A549 (cell line): ENCODE measurements around the gene KRTAP4-12.
"Not testable (repeated sequence)": the region's sequence is repeated elsewhere in the genome, so short reads cannot be mapped to it uniquely, and the experiment has no call there.

Experiments used
- EHMT2 ChIP-seq: fragments of 200-600 bp; sonication (generic); IDR thresholded peaks from 2 replicates; pipeline ENCODE4 v1.6.1; 2016; ENCODE audit warnings: antibody characterized with exemption, low read depth, mild to moderate bottlenecking, moderate library complexity
- EP300 ChIP-seq, 2 experiments: fragments of >200 bp; sonication (Bioruptor Twin); formaldehyde crosslinking; IDR thresholded peaks; 2 replicates in 1 of 2; 3 replicates in 1 of 2; pipeline ENCODE4 v1.6.1; 2016 to 2017
- HOXA7 ChIP-seq: fragments of 250-450 bp; sonication (Bioruptor Pico); IDR thresholded peaks from 2 replicates; pipeline ENCODE4 v1.5.0; 2020; ENCODE audit warnings: mild to moderate bottlenecking, moderate library complexity
- MAZ ChIP-seq: fragments of 150-350 bp; IDR thresholded peaks from 2 replicates; pipeline ENCODE4 v1.6.1; 2014; ENCODE audit warnings: antibody characterized with exemption, low read depth, low read length, borderline replicate concordance
- POLR2A ChIP-seq: IDR thresholded peaks from 2 replicates; pipeline ENCODE4 v1.6.1; 2012; ENCODE audit warnings: mild to moderate bottlenecking, low read length
- RAD21 ChIP-seq, 2 experiments: fragments of >200 bp in 1 of 2; sonication (Bioruptor Twin) in 1 of 2; formaldehyde crosslinking in 1 of 2; IDR thresholded peaks in 1 of 2; conservative IDR thresholded peaks in 1 of 2; 2 replicates in 1 of 2; 3 replicates in 1 of 2; pipeline ENCODE4 v1.6.1; 2012 to 2018; ENCODE audit warnings: inconsistent platforms in 1 of 2
- ZFP36 ChIP-seq: fragments of 450-650 bp; IDR thresholded peaks from 2 replicates; pipeline ENCODE4 v1.6.1; 2014; ENCODE audit warnings: borderline replicate concordance; ENCODE audit not compliant: partially characterized antibody
- ZNF302 ChIP-seq: fragments of 250-450 bp; sonication (Bioruptor Pico); IDR thresholded peaks from 2 replicates; pipeline ENCODE4 v1.9.0; 2021; ENCODE audit warnings: inconsistent platforms, mild to moderate bottlenecking, moderate library complexity
- TF ChIP-seq, protein P1 (sequence below): fragments of 200-600 bp; sonication (generic); IDR thresholded peaks from 2 replicates; pipeline ENCODE4 v1.6.1; 2016; ENCODE audit warnings: antibody characterized with exemption, mild to moderate bottlenecking, moderate library complexity
- TF ChIP-seq, protein P2 (sequence below): fragments of >200 bp; sonication (Bioruptor Twin); formaldehyde crosslinking; IDR thresholded peaks from 3 replicates; pipeline ENCODE4 v1.5.1; 2016
- TF ChIP-seq, protein P3 (sequence below): fragments of 150-350 bp; IDR thresholded peaks from 2 replicates; pipeline ENCODE4 v1.6.1; 2014; ENCODE audit warnings: low read depth, mild to moderate bottlenecking, low read length
- TF ChIP-seq, protein P4 (sequence below): IDR thresholded peaks from 2 replicates; pipeline ENCODE4 v1.6.1; 2012

DNA sequence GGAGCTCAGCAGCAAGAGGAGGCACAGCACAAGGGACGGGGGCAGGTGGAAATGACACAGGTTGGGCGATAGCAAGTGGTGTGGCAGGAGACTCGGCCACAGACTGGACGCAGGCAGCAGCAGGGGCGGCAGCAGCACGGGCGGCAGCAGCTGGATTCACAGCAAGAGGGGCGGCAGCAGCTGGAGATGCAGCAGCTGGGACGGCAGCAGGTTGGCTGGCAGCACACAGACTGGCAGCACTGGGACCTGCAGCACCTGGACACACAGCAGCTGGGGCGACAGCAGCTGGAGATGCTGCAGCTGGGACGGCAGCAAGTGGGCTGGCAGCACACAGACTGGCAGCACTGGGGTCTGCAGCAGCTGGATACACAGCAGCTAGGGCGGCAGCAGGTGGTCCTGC is 15.9 kb upstream of the KRTAP4-12 start:
- TF ChIP-seq, protein P1, sequence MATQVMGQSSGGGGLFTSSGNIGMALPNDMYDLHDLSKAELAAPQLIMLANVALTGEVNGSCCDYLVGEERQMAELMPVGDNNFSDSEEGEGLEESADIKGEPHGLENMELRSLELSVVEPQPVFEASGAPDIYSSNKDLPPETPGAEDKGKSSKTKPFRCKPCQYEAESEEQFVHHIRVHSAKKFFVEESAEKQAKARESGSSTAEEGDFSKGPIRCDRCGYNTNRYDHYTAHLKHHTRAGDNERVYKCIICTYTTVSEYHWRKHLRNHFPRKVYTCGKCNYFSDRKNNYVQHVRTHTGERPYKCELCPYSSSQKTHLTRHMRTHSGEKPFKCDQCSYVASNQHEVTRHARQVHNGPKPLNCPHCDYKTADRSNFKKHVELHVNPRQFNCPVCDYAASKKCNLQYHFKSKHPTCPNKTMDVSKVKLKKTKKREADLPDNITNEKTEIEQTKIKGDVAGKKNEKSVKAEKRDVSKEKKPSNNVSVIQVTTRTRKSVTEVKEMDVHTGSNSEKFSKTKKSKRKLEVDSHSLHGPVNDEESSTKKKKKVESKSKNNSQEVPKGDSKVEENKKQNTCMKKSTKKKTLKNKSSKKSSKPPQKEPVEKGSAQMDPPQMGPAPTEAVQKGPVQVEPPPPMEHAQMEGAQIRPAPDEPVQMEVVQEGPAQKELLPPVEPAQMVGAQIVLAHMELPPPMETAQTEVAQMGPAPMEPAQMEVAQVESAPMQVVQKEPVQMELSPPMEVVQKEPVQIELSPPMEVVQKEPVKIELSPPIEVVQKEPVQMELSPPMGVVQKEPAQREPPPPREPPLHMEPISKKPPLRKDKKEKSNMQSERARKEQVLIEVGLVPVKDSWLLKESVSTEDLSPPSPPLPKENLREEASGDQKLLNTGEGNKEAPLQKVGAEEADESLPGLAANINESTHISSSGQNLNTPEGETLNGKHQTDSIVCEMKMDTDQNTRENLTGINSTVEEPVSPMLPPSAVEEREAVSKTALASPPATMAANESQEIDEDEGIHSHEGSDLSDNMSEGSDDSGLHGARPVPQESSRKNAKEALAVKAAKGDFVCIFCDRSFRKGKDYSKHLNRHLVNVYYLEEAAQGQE, result not testable (repeated sequence)
- TF ChIP-seq MAZ; ZNF302 (CRISPR knock-in tag); POLR2A; EP300 (IDR thresholded peaks at IDR 0.05); EHMT2; ZFP36; HOXA7 (CRISPR knock-in tag); RAD21 (conservative IDR thresholded peaks at IDR 0.05 in 1 of 2, IDR thresholded peaks at IDR 0.05 in 1 of 2): not testable (repeated sequence)
- TF ChIP-seq, protein P2, sequence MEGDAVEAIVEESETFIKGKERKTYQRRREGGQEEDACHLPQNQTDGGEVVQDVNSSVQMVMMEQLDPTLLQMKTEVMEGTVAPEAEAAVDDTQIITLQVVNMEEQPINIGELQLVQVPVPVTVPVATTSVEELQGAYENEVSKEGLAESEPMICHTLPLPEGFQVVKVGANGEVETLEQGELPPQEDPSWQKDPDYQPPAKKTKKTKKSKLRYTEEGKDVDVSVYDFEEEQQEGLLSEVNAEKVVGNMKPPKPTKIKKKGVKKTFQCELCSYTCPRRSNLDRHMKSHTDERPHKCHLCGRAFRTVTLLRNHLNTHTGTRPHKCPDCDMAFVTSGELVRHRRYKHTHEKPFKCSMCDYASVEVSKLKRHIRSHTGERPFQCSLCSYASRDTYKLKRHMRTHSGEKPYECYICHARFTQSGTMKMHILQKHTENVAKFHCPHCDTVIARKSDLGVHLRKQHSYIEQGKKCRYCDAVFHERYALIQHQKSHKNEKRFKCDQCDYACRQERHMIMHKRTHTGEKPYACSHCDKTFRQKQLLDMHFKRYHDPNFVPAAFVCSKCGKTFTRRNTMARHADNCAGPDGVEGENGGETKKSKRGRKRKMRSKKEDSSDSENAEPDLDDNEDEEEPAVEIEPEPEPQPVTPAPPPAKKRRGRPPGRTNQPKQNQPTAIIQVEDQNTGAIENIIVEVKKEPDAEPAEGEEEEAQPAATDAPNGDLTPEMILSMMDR, result not testable (repeated sequence)
- TF ChIP-seq, protein P3, sequence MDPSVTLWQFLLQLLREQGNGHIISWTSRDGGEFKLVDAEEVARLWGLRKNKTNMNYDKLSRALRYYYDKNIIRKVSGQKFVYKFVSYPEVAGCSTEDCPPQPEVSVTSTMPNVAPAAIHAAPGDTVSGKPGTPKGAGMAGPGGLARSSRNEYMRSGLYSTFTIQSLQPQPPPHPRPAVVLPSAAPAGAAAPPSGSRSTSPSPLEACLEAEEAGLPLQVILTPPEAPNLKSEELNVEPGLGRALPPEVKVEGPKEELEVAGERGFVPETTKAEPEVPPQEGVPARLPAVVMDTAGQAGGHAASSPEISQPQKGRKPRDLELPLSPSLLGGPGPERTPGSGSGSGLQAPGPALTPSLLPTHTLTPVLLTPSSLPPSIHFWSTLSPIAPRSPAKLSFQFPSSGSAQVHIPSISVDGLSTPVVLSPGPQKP, result not testable (repeated sequence)
- TF ChIP-seq, protein P4, sequence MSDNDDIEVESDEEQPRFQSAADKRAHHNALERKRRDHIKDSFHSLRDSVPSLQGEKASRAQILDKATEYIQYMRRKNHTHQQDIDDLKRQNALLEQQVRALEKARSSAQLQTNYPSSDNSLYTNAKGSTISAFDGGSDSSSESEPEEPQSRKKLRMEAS, result not testable (repeated sequence)
